HG02588 (cell line): ENCODE data around the gene RBM18.

Source experiments
- ATAC-seq: cut with Tn5 transposase; IDR thresholded peaks from one replicate; pipeline ENCODE4 v1.9.1; 2021; ENCODE audit warnings: mild to moderate bottlenecking, moderate library complexity; ENCODE audit not compliant: unreplicated experiment

The RBM18 gene

GRCh38 chr9:122261469-122261881 lies 3.2 kb downstream of the RBM18 start:
- ATAC-seq: no peak

- no peak for ATAC-seq
These were observed 5.7 kb downstream of the RBM18 start for GRCh38 chr9:122258886-122259415.

GRCh38 chr9:122256206-122256605 lies 8.4 kb downstream of the RBM18 start:
- ATAC-seq: no peak

- ATAC-seq: no peak
These were observed 9.9 kb downstream of the RBM18 start for GRCh38 chr9:122254761-122255160.

GRCh38 chr9:122252796-122253195 lies 11.8 kb downstream of the RBM18 start:
- no peak for ATAC-seq

GRCh38 chr9:122251351-122251750 lies 13.3 kb downstream of the RBM18 start:
- no peak for ATAC-seq

- no peak for ATAC-seq
These were observed 16.2 kb downstream of the RBM18 start for GRCh38 chr9:122248448-122248865.

- no peak for ATAC-seq
These were observed 18.0 kb downstream of the RBM18 start for GRCh38 chr9:122246666-122247065.

GRCh38 chr9:122244349-122244748 lies 20.3 kb downstream of the RBM18 start:
- no peak for ATAC-seq

- ATAC-seq: no peak
These were observed 24.9 kb downstream of the RBM18 start for GRCh38 chr9:122239722-122240121.

GRCh38 chr9:122236681-122237080 lies 28.0 kb downstream of the RBM18 start:
- no peak for ATAC-seq

- ATAC-seq: no peak
These were observed 30.5 kb downstream of the RBM18 start for GRCh38 chr9:122234022-122234748.

GRCh38 chr9:122232796-122233306 lies 31.8 kb downstream of the RBM18 start:
- no peak for ATAC-seq

GRCh38 chr9:122229485-122229837 lies 35.2 kb downstream of the RBM18 start:
- ATAC-seq: no peak

GRCh38 chr9:122228568-122229484 lies 35.8 kb downstream of the RBM18 start, which contains the start of gene LHX6:
TSS of gene LHX6 (minus strand) at chr9:122228957. CDS start at chr9:122228740, 217 bp downstream.
- ATAC-seq: no peak

- no peak for ATAC-seq
These were observed 36.5 kb downstream of the RBM18 start for GRCh38 chr9:122228191-122228567.

GRCh38 chr9:122227575-122227900 lies 37.1 kb downstream of the RBM18 start:
- ATAC-seq: no peak

- ATAC-seq: no peak
These were observed 37.7 kb downstream of the RBM18 start for GRCh38 chr9:122226758-122227574.

- ATAC-seq: no peak
These were observed 38.4 kb downstream of the RBM18 start for GRCh38 chr9:122226142-122226757.
